HG03097 (cell line): Measurements from ENCODE around the gene IL2RA.
"Not testable (repeated sequence)": the region's sequence is repeated elsewhere in the genome, so short reads cannot be mapped to it uniquely, and the experiment has no call there.

Experiments used
- ATAC-seq: cut with Tn5 transposase; IDR thresholded peaks from one replicate; pipeline ENCODE4 v1.9.1; 2021; ENCODE audit not compliant: unreplicated experiment, low FRiP score

The IL2RA gene

GRCh38 chr10:6083523-6084475 is 21.6 kb upstream of the IL2RA start:
- ATAC-seq, result no peak

GRCh38 chr10:6082496-6083395 is 20.6 kb upstream of the IL2RA start:
- no peak for ATAC-seq

GRCh38 chr10:6080417-6080973 is 18.3 kb upstream of the IL2RA start:
- no peak for ATAC-seq

GRCh38 chr10:6079044-6079443 is 16.9 kb upstream of the IL2RA start:
- no peak for ATAC-seq

- no peak for ATAC-seq
These were observed 15.0 kb upstream of the IL2RA start for GRCh38 chr10:6077071-6077675.

- no peak for ATAC-seq
These were observed 12.5 kb upstream of the IL2RA start for GRCh38 chr10:6074489-6075301.

- peak; percentile 40 for ATAC-seq
These were observed 10.2 kb upstream of the IL2RA start for GRCh38 chr10:6072215-6072934.

GRCh38 chr10:6071181-6072175 is 9.3 kb upstream of the IL2RA start:
- ATAC-seq, result no peak

GRCh38 chr10:6070660-6071059 is 8.5 kb upstream of the IL2RA start:
- ATAC-seq, result no peak

- ATAC-seq, result no peak
These were observed 7.1 kb upstream of the IL2RA start for GRCh38 chr10:6069081-6069931.

- ATAC-seq, result peak; percentile 57
These were observed 6.3 kb upstream of the IL2RA start for GRCh38 chr10:6068422-6068821.

- ATAC-seq, result no peak
These were observed 5.8 kb upstream of the IL2RA start for GRCh38 chr10:6068006-6068405.

- no peak for ATAC-seq
These were observed 5.3 kb upstream of the IL2RA start for GRCh38 chr10:6067457-6067856.

- ATAC-seq, result no peak
These were observed 3.7 kb upstream of the IL2RA start for GRCh38 chr10:6065835-6066234.

GRCh38 chr10:6065406-6065805 is 3.2 kb upstream of the IL2RA start:
- no peak for ATAC-seq

GRCh38 chr10:6064726-6065125 is 2.6 kb upstream of the IL2RA start:
- not testable (repeated sequence) for ATAC-seq

- ATAC-seq, result no peak
These were observed 2.0 kb upstream of the IL2RA start for GRCh38 chr10:6064119-6064518.
